A549 (cell line): ENCODE measurements around the gene ZNF521. TPM values are rescaled to one million over a fixed set of nuclear protein-coding genes. Genes with fewer than 3 reads are reported as not detected.

Experiments used
- ATAC-seq, 2 experiments: fragments of 200-7000 bp in 1 of 2; fragments of >200 bp in 1 of 2; cut with Nextera tagmentation in 1 of 2; cut with Tn5 transposase in 1 of 2; 3 replicates each; pipeline versions ENCODE4 v1.8.0 to v1.9.1; 2018 to 2020; ENCODE audit warnings: mild to moderate bottlenecking in 1 of 2, moderate library complexity in 1 of 2
- CTCF ChIA-PET: fragments of 300-600 bp; sonication (Branson Sonifier 250); formaldehyde crosslinking; extraction: SDS; loops from one replicate; lab custom pipeline; 2021; ENCODE audit warnings: antibody characterized with exemption, inconsistent platforms; lab: Yijun Ruan, JAX
- POLR2A ChIA-PET: fragments of 350-600 bp; formaldehyde crosslinking; extraction: SDS; loops from one replicate; lab custom pipeline; 2021; ENCODE audit warnings: antibody characterized with exemption, inconsistent platforms; lab: Yijun Ruan, JAX
- DNase-seq, 2 experiments: peaks; one replicate each; pipeline versions ENCODE4 v3.0.0 to v3.0.0-alpha.2; 2011 to 2016; ENCODE audit warnings: low read depth in 1 of 2, low spot score in 1 of 2
- FAIRE-seq: peaks from 2 replicates; lab custom pipeline; 2011; peaks lifted over from hg19 to GRCh38; lab: Jason Lieb, UNC
- H3K27ac ChIP-seq, 2 experiments: fragments of >200 bp; sonication (Bioruptor Twin); formaldehyde crosslinking; 3 replicates each; pipeline ENCODE4 v1.5.1; 2016 to 2017
- H3K4me1 ChIP-seq: fragments of >200 bp; sonication (Bioruptor Twin); formaldehyde crosslinking; 3 replicates; pipeline ENCODE4 v1.6.1; 2016
- H3K4me2 ChIP-seq: fragments of >200 bp; sonication (Bioruptor Twin); formaldehyde crosslinking; 3 replicates; pipeline ENCODE4 v1.6.1; 2016
- H3K4me3 ChIP-seq: fragments of >200 bp; sonication (Bioruptor Twin); formaldehyde crosslinking; 3 replicates; pipeline ENCODE4 v1.5.1; 2016
- H3K9me3 ChIP-seq: fragments of >200 bp; sonication (Bioruptor Twin); formaldehyde crosslinking; 3 replicates; pipeline ENCODE4 v1.6.1; 2016
- BCL3 ChIP-seq: fragments of >200 bp; sonication (Bioruptor Twin); formaldehyde crosslinking; IDR thresholded peaks from 3 replicates; pipeline ENCODE4 v1.6.1; 2016
- CBX2 ChIP-seq: fragments of 200-600 bp; sonication (generic); IDR thresholded peaks from 2 replicates; pipeline ENCODE4 v1.6.1; 2016; ENCODE audit warnings: low read depth, mild to moderate bottlenecking, borderline replicate concordance
- CBX8 ChIP-seq: fragments of 200-600 bp; sonication (generic); IDR thresholded peaks from 2 replicates; pipeline ENCODE4 v1.6.1; 2016
- CHD2 ChIP-seq: fragments of 150-350 bp; IDR thresholded peaks from 2 replicates; pipeline ENCODE4 v1.6.1; 2014; ENCODE audit warnings: low read length; ENCODE audit not compliant: partially characterized antibody
- CHD4 ChIP-seq: fragments of 200-600 bp; sonication (generic); IDR thresholded peaks from 2 replicates; pipeline ENCODE4 v1.6.1; 2016; ENCODE audit warnings: antibody characterized with exemption, mild to moderate bottlenecking, borderline replicate concordance
- CTCF ChIP-seq: fragments of >200 bp; sonication (Bioruptor Twin); formaldehyde crosslinking; IDR thresholded peaks from 3 replicates; pipeline ENCODE4 v1.5.1; 2016
- EHF ChIP-seq: fragments of 250-450 bp; sonication (Bioruptor Pico); IDR thresholded peaks from 2 replicates; pipeline ENCODE4 v1.5.0; 2020; ENCODE audit warnings: mild to moderate bottlenecking
- EHMT2 ChIP-seq: fragments of 200-600 bp; sonication (generic); IDR thresholded peaks from 2 replicates; pipeline ENCODE4 v1.6.1; 2016; ENCODE audit warnings: antibody characterized with exemption, low read depth, mild to moderate bottlenecking, moderate library complexity
- ELK1 ChIP-seq: fragments of 150-350 bp; IDR thresholded peaks from 2 replicates; pipeline ENCODE4 v1.6.1; 2014; ENCODE audit warnings: low read depth, mild to moderate bottlenecking, low read length
- HDAC2 ChIP-seq: fragments of 200-600 bp; sonication (generic); IDR thresholded peaks from 2 replicates; pipeline ENCODE4 v1.6.1; 2016
- KDM1A ChIP-seq: fragments of 200-600 bp; sonication (generic); IDR thresholded peaks from 2 replicates; pipeline ENCODE4 v1.6.1; 2016; ENCODE audit warnings: low read depth, mild to moderate bottlenecking
- MAX ChIP-seq: IDR thresholded peaks from 2 replicates; pipeline ENCODE4 v1.6.1; 2012
- RAD21 ChIP-seq, 2 experiments: fragments of >200 bp in 1 of 2; sonication (Bioruptor Twin) in 1 of 2; formaldehyde crosslinking in 1 of 2; IDR thresholded peaks in 1 of 2; conservative IDR thresholded peaks in 1 of 2; 2 replicates in 1 of 2; 3 replicates in 1 of 2; pipeline ENCODE4 v1.6.1; 2012 to 2018; ENCODE audit warnings: inconsistent platforms in 1 of 2
- REST ChIP-seq: fragments of 200-600 bp; sonication (generic); IDR thresholded peaks from 2 replicates; pipeline ENCODE4 v1.6.1; 2016; ENCODE audit warnings: antibody characterized with exemption, mild to moderate bottlenecking, moderate library complexity
- RFX5 ChIP-seq: fragments of 450-650 bp; IDR thresholded peaks from 2 replicates; pipeline ENCODE4 v1.7.1; 2014; ENCODE audit warnings: antibody characterized with exemption, mild to moderate bottlenecking, moderate library complexity
- RNF2 ChIP-seq: fragments of 200-600 bp; sonication (generic); IDR thresholded peaks from 2 replicates; pipeline ENCODE4 v1.6.1; 2016; ENCODE audit warnings: low read depth, mild to moderate bottlenecking, antibody characterized with exemption, moderate library complexity, borderline replicate concordance
- SREBF2 ChIP-seq: fragments of 450-650 bp; IDR thresholded peaks from 2 replicates; pipeline ENCODE4 v1.6.1; 2014; ENCODE audit warnings: mild to moderate bottlenecking, moderate library complexity
- TP53 ChIP-seq: fragments of 250-450 bp; sonication (Bioruptor Pico); IDR thresholded peaks from 2 replicates; pipeline ENCODE4 v1.5.0; 2021; ENCODE audit warnings: mild to moderate bottlenecking, moderate library complexity
- USF2 ChIP-seq: fragments of 450-650 bp; IDR thresholded peaks from 2 replicates; pipeline ENCODE4 v1.6.1; 2014; ENCODE audit warnings: antibody characterized with exemption
- WGBS: methylation state at CpG from one replicate; pipeline ENCODE4 v1.1.6; 2017; ENCODE audit errors: missing lambda C conversion rate; 5-methylcytosine and 5-hydroxymethylcytosine counted together
- polyA plus RNA-seq, 4 experiments: library from polyadenylated mRNA; depleted of rRNA in 3 of 4; stranded (reverse); fragments of >200 nt; fragmentation: RNase III in 1 of 4; extraction: RNeasy Plus Mini Kit Qiagen cat#74134 plus additional on column Dnase treatment in 1 of 4; gene quantifications; 2 replicates in 3 of 4; 3 replicates in 1 of 4; pipeline ENCODE4 v1.2.3, GENCODE V29; 2011 to 2017

ZNF521 gene
- polyA plus RNA-seq, 2 of the 4 experiments (the other 2 are of a cell fraction), result not detected

GRCh38 chr18:25360301-25360899 lies 8.4 kb upstream of the ZNF521 start:
- ChIA-PET CTCF (no interaction called here), POLR2A (no interaction called here)
- Histone ChIP-seq H3K4me3 (no peak overlapping the region), H3K27ac (no peak overlapping the region), H3K9me3 (no peaks in the 10 kb centered on the region), H3K4me2 (no peak overlapping the region), H3K4me1 (no peaks in the 10 kb centered on the region)
- DNase-seq (no peak), ATAC-seq (no peak), FAIRE-seq (no peak)
- TF ChIP-seq HDAC2, result no peak
- TF ChIP-seq MAX, result no peak
- TF ChIP-seq KDM1A, result no peak
- TF ChIP-seq ELK1, result no peak
- no peak for TF ChIP-seq CHD4
- no peak for TF ChIP-seq RFX5
- no peak for TF ChIP-seq TP53
- no peak for TF ChIP-seq CBX2
- no peak for TF ChIP-seq EHMT2
- no peak for TF ChIP-seq CHD2
- no peak for TF ChIP-seq BCL3
- TF ChIP-seq USF2, result no peak
- no peak for TF ChIP-seq EHF (CRISPR knock-in tag)
- no peak for TF ChIP-seq RAD21 (conservative IDR thresholded peaks at IDR 0.05 in 1 of 2, IDR thresholded peaks at IDR 0.05 in 1 of 2)
- TF ChIP-seq RNF2, result no peak
- no peak for TF ChIP-seq CTCF
- no peak for TF ChIP-seq SREBF2
- 0% methylated on average over 4 of the region's 5 CpGs for WGBS

GRCh38 chr18:25353080-25353479 lies 1.1 kb upstream of the ZNF521 start:
- H3K4me1 ChIP-seq, result peaks cover 16% of the 10 kb centered on the region; the same call in 2 of the 3 replicates
- ChIA-PET CTCF (interaction anchor here (0.6 kb wide), 1 partner anchor 865 kb away, joined by 3 read pairs; no protein-coding TSS in a partner anchor), POLR2A (no interaction called here)
- H3K27ac ChIP-seq, result no peak overlapping the region
- no peak overlapping the region for H3K4me2 ChIP-seq
- WGBS, result 44% methylated on average over 4 of the region's 4 CpGs
- FAIRE-seq (no peak), ATAC-seq (no peak), DNase-seq (no peak)
- H3K9me3 ChIP-seq, result no peaks in the 10 kb centered on the region
- TF ChIP-seq REST, result no peak
- TF ChIP-seq CBX8, result peak; percentile 25; the same call in 1 of the 2 replicates
- no peak overlapping the region for H3K4me3 ChIP-seq
